NT2/D1 (cell line): ENCODE results near the gene LRRC4C.

Experiments used
- SUZ12 ChIP-seq: IDR thresholded peaks from 2 replicates; pipeline ENCODE4 v1.6.1; 2011; ENCODE audit not compliant: insufficient read length, insufficient read depth; ENCODE audit errors: extremely low read depth
- YY1 ChIP-seq: IDR thresholded peaks from 2 replicates; pipeline ENCODE4 v1.6.1; 2011; ENCODE audit not compliant: insufficient read length, insufficient read depth
- ZNF274 ChIP-seq: IDR thresholded peaks from 2 replicates; pipeline ENCODE4 v1.6.1; 2011; ENCODE audit warnings: mild to moderate bottlenecking, low read depth, low read length

DNA sequence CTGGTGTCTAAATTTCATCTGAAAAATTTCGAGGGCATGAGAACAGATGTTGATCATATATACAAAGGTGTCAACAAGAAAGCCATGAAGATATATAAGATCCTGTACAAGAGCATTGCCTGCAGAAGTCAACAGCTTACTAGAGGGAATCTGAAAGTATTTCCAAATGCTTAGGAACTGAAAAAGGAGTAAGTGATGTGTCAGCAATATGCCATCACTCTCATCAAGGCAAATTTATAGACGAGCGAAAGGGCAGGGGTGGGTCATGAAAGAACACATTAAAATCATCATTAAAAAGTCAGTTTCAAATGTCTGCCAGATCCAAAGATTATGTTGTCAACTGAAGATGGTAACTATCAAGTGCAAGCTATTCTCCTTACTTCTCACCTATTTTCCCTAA, 1299.0 kb downstream of the LRRC4C start:
- TF ChIP-seq ZNF274 (no peak), SUZ12 (no peak), YY1 (no peak)
